DLD1 (cell line): ENCODE measurements around the gene GABARAPL2.

Experiments
- in situ Hi-C: cut with HindIII; loops from 2 replicates; pipeline ENCODE4 v1.10.0; 2017; ENCODE audit warnings: low sequenced_read_pairs

The GABARAPL2 gene

GRCh38 chr16:75552951-75553350 is 13.2 kb upstream of the GABARAPL2 start:
- in situ Hi-C loops, result no loop called here

GRCh38 chr16:75555213-75555706 is 10.9 kb upstream of the GABARAPL2 start:
- in situ Hi-C loops, result no loop called here

GRCh38 chr16:75555707-75556430 is 10.3 kb upstream of the GABARAPL2 start, which contains the start of gene TMEM231:
Gene TMEM231 (minus strand): TSS chr16:75556252. CDS start chr16:75556209, 43 bp downstream.
- in situ Hi-C loops, result no loop called here

- in situ Hi-C loops, result no loop called here
Measured at GRCh38 chr16:75556431-75556950, 9.7 kb upstream of the GABARAPL2 start.

GRCh38 chr16:75558846-75559401 is 7.3 kb upstream of the GABARAPL2 start:
- in situ Hi-C loops, result no loop called here

GRCh38 chr16:75559564-75560372 is 6.4 kb upstream of the GABARAPL2 start:
- in situ Hi-C loops, result no loop called here

- in situ Hi-C loops, result no loop called here
Measured at GRCh38 chr16:75565640-75566039, 539 bp upstream of the GABARAPL2 start.

GRCh38 chr16:75566758-75567255 is 628 bp downstream of the GABARAPL2 start:
- in situ Hi-C loops, result no loop called here

- in situ Hi-C loops, result no loop called here
Measured at GRCh38 chr16:75567911-75568310, 1.7 kb downstream of the GABARAPL2 start.

GRCh38 chr16:75570396-75571065 is 4.4 kb downstream of the GABARAPL2 start:
- in situ Hi-C loops, result no loop called here

GRCh38 chr16:75572864-75573542 is 6.8 kb downstream of the GABARAPL2 start:
- in situ Hi-C loops, result no loop called here

GRCh38 chr16:75573955-75574354 is 7.8 kb downstream of the GABARAPL2 start:
- in situ Hi-C loops, result no loop called here

GRCh38 chr16:75575958-75576357 is 9.8 kb downstream of the GABARAPL2 start:
- in situ Hi-C loops, result no loop called here

GRCh38 chr16:75576384-75576811 is 10.2 kb downstream of the GABARAPL2 start:
- in situ Hi-C loops, result no loop called here

GRCh38 chr16:75578212-75578611 is 12.0 kb downstream of the GABARAPL2 start:
- in situ Hi-C loops, result no loop called here

GRCh38 chr16:75578725-75579124 is 12.5 kb downstream of the GABARAPL2 start:
- in situ Hi-C loops, result no loop called here

GRCh38 chr16:75579281-75579834 is 13.2 kb downstream of the GABARAPL2 start:
- in situ Hi-C loops, result no loop called here

- in situ Hi-C loops, result no loop called here
Measured at GRCh38 chr16:75584108-75584507, 17.9 kb downstream of the GABARAPL2 start.

- in situ Hi-C loops, result no loop called here
Measured at GRCh38 chr16:75588716-75589115, 22.5 kb downstream of the GABARAPL2 start.

- in situ Hi-C loops, result no loop called here
Measured at GRCh38 chr16:75589306-75589705, 23.1 kb downstream of the GABARAPL2 start.
